ENCODE data around the gene TANGO2.
"Not testable (repeated sequence)": the region's sequence is repeated elsewhere in the genome, so short reads cannot be mapped to it uniquely, and the experiment has no call there.

The TANGO2 gene

GRCh38 chr22:20065896-20066616, 45.1 kb downstream of the TANGO2 start:
- DNase-seq (ENCODE audit: low spot score) = no peak

GRCh38 chr22:20066617-20067383, 45.9 kb downstream of the TANGO2 start:
- no peak for DNase-seq (ENCODE audit: low spot score)

- not testable (repeated sequence) for DNase-seq (ENCODE audit: low spot score)
Measured at GRCh38 chr22:20067384-20067682, 46.4 kb downstream of the TANGO2 start.

GRCh38 chr22:20068640-20069039, 47.7 kb downstream of the TANGO2 start:
- DNase-seq (ENCODE audit: low spot score) = no peak

GRCh38 chr22:20069331-20070042, 48.6 kb downstream of the TANGO2 start:
- no peak for DNase-seq (ENCODE audit: low spot score)

GRCh38 chr22:20071524-20071972, 50.6 kb downstream of the TANGO2 start:
- no peak for DNase-seq (ENCODE audit: low spot score)

GRCh38 chr22:20076627-20077172, 55.8 kb downstream of the TANGO2 start:
- no peak for DNase-seq (ENCODE audit: low spot score)

- DNase-seq (ENCODE audit: low spot score) = peak; percentile 97
Measured at GRCh38 chr22:20079745-20080444, 59.0 kb downstream of the TANGO2 start, which contains the start of gene DGCR8. Gene DGCR8, plus strand, starts transcription at chr22:20080241. Its CDS starts 5,723 bp downstream, at chr22:20085964.

GRCh38 chr22:20080445-20080775, 59.5 kb downstream of the TANGO2 start:
- peak; percentile 83 for DNase-seq (ENCODE audit: low spot score)

GRCh38 chr22:20080776-20081654, 60.1 kb downstream of the TANGO2 start:
- peak; percentile 67 for DNase-seq (ENCODE audit: low spot score)

GRCh38 chr22:20083157-20083890, 62.4 kb downstream of the TANGO2 start:
- no peak for DNase-seq (ENCODE audit: low spot score)

GRCh38 chr22:20083891-20084546, 63.1 kb downstream of the TANGO2 start:
- DNase-seq (ENCODE audit: low spot score) = no peak

GRCh38 chr22:20084547-20085413, 63.9 kb downstream of the TANGO2 start:
- peak; percentile 81 for DNase-seq (ENCODE audit: low spot score)

GRCh38 chr22:20085651-20086050, 64.7 kb downstream of the TANGO2 start:
- DNase-seq (ENCODE audit: low spot score) = no peak

- DNase-seq (ENCODE audit: low spot score) = no peak
Measured at GRCh38 chr22:20086101-20086599, 65.2 kb downstream of the TANGO2 start.

- no peak for DNase-seq (ENCODE audit: low spot score)
Measured at GRCh38 chr22:20086763-20087162, 65.9 kb downstream of the TANGO2 start.

- no peak for DNase-seq (ENCODE audit: low spot score)
Measured at GRCh38 chr22:20087319-20088262, 66.7 kb downstream of the TANGO2 start.

Data from ecto neural progenitor cell (in vitro differentiated cells).